Neural cell (in vitro differentiated cells): Measurements from ENCODE around the gene GTF2E1.

Experiments
- CTCF ChIP-seq: fragments of 450-650 bp; IDR thresholded peaks from 2 replicates; pipeline ENCODE4 v1.5.1; 2014; ENCODE audit warnings: antibody characterized with exemption, mild to moderate bottlenecking, moderate library complexity; ENCODE audit not compliant: poor library complexity, severe bottlenecking
- EP300 ChIP-seq: fragments of 450-650 bp; conservative IDR thresholded peaks from 2 replicates; pipeline ENCODE4 v1.6.1; 2014; ENCODE audit warnings: antibody characterized with exemption, mild to moderate bottlenecking, moderate library complexity; ENCODE audit not compliant: poor library complexity, severe bottlenecking
- EZH2 ChIP-seq: fragments of 200-600, 300-800 bp; shearing (Covaris generic), sonication (generic); IDR thresholded peaks from 2 replicates; pipeline ENCODE4 v1.6.1; 2014; ENCODE audit warnings: antibody characterized with exemption, low read length, borderline replicate concordance, mild to moderate bottlenecking; ENCODE audit not compliant: insufficient read depth, poor library complexity, severe bottlenecking
- MXI1 ChIP-seq: fragments of 450-650 bp; conservative IDR thresholded peaks from 2 replicates; pipeline ENCODE4 v1.6.1; 2014; ENCODE audit warnings: antibody characterized with exemption, mild to moderate bottlenecking; ENCODE audit not compliant: poor library complexity, severe bottlenecking
- POLR2AphosphoS5 ChIP-seq: IDR thresholded peaks from 2 replicates; pipeline ENCODE4 v1.6.1; 2012
- RAD21 ChIP-seq: fragments of 450-650 bp; conservative IDR thresholded peaks from 2 replicates; pipeline ENCODE4 v1.6.1; 2014; ENCODE audit warnings: antibody characterized with exemption, mild to moderate bottlenecking, moderate library complexity
- REST ChIP-seq: IDR thresholded peaks from 2 replicates; pipeline ENCODE4 v1.6.1; 2012; ENCODE audit warnings: borderline replicate concordance
- SMC3 ChIP-seq: fragments of 450-650 bp; conservative IDR thresholded peaks from 2 replicates; pipeline ENCODE4 v1.6.1; 2014; ENCODE audit warnings: antibody characterized with exemption, mild to moderate bottlenecking, moderate library complexity; ENCODE audit not compliant: poor library complexity
- TAF1 ChIP-seq: IDR thresholded peaks from 2 replicates; pipeline ENCODE4 v1.6.1; 2012; ENCODE audit warnings: low read depth

GRCh38 chr3:120775411-120775810, 32.9 kb downstream of the GTF2E1 start:
- TF ChIP-seq CTCF, result no peak
- TF ChIP-seq REST, result no peak
- TF ChIP-seq EZH2, result no peak
- TF ChIP-seq SMC3, result no peak
- no peak for TF ChIP-seq RAD21
- no peak for TF ChIP-seq EP300
- TF ChIP-seq TAF1, result no peak
- no peak for TF ChIP-seq POLR2AphosphoS5
- no peak for TF ChIP-seq MXI1
